HEK293 (cell line): Measurements from ENCODE around the gene LPIN1.

Source experiments
- CTCF ChIP-seq: fragments of 450-650 bp; formaldehyde crosslinking; IDR thresholded peaks from 2 replicates; pipeline ENCODE4 v1.5.1; 2016; ENCODE audit warnings: missing biosample characterization, missing genetic modification characterization
- GLI2 ChIP-seq: fragments of 450-650 bp; formaldehyde crosslinking; IDR thresholded peaks from 2 replicates; pipeline ENCODE4; 2017; ENCODE audit warnings: missing biosample characterization, missing genetic modification characterization, low read depth, borderline replicate concordance
- PBX3 ChIP-seq: sonication (generic); formaldehyde crosslinking; IDR thresholded peaks from 2 replicates; pipeline ENCODE4 v1.8.1; 2022; ENCODE audit warnings: mild to moderate bottlenecking, moderate library complexity, missing genetic modification reagents
- YY1 ChIP-seq: fragments of 450-650 bp; formaldehyde crosslinking; IDR thresholded peaks from 2 replicates; pipeline ENCODE4 v1.5.1; 2018; ENCODE audit warnings: missing biosample characterization, missing genetic modification characterization
- ZBTB44 ChIP-seq: fragments of 450-650 bp; IDR thresholded peaks from 2 replicates; pipeline ENCODE4 v1.5.1; 2018; ENCODE audit warnings: missing biosample characterization, mild to moderate bottlenecking, missing genetic modification characterization
- ZNF558 ChIP-seq: fragments of 450-650 bp; formaldehyde crosslinking; IDR thresholded peaks from 2 replicates; pipeline ENCODE4 v1.5.1; 2016; ENCODE audit warnings: missing biosample characterization, missing genetic modification characterization
- ZNF707 ChIP-seq: fragments of 450-650 bp; formaldehyde crosslinking; IDR thresholded peaks from 2 replicates; pipeline ENCODE4 v1.5.1; 2016; ENCODE audit warnings: missing biosample characterization, missing genetic modification characterization
- ZNF791 ChIP-seq: fragments of 450-650 bp; formaldehyde crosslinking; IDR thresholded peaks from 2 replicates; pipeline ENCODE4 v1.5.1; 2016; ENCODE audit warnings: missing biosample characterization, missing genetic modification characterization
- ZXDB ChIP-seq: fragments of 450-650 bp; formaldehyde crosslinking; IDR thresholded peaks from 2 replicates; pipeline ENCODE4 v1.5.1; 2016; ENCODE audit warnings: missing biosample characterization, missing genetic modification characterization

GRCh38 chr2:11749646-11750349, 3.4 kb downstream of the LPIN1 start:
- TF ChIP-seq CTCF (tag by site-specific recombination) (no peak), ZNF707 (tag by site-specific recombination) (no peak), YY1 (tag by site-specific recombination) (no peak), ZNF791 (tag by site-specific recombination) (no peak), ZBTB44 (tag by site-specific recombination) (no peak), ZNF558 (tag by site-specific recombination) (no peak), PBX3 (CRISPR knock-in tag) (no peak), ZXDB (tag by site-specific recombination) (no peak), GLI2 (tag by site-specific recombination) (no peak)
